Measurements from ENCODE around the gene RBFOX2.

DNA sequence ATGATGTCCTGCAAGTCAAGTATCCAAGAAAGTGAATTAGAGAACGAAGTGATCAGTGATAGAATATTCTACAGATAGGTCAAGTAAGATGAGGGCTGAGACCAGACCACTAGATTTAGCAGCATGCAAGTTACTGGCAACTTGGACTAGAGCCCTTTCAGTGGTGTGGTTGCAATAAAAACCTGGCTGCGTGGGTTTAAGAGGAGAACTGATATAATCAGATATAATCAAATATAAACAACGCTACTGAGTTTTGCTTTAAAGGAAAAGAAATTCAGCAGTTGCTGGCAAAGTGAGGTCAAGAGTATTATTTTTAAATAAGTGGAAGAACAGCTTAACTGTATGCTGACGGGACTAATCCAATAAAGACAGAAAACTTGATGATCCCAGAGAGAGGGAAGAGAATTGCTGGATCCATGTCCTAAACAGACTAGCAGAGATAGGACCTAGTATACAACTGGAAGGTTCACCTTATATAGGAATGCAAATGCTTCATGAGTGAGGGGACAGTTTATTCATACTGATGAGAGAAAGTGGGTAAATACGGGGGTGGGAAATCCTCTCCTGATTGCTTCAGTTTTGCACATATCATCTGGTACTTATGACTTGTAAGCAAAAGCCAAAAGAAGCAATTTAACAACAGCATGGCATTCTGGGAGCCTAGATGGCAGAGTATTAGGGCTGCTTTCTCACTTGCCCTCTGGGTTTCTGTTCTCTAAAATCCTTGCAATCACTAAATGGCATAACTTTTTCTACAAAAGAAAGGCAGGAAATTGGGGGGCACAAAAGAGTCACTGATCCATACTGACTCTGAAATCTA is 146.2 kb downstream of the RBFOX2 start:
- no peak for TF ChIP-seq RAD21 (IDR thresholded peaks at IDR 0.05; ENCODE audit: insufficient read depth, low read depth, low read length)
- TF ChIP-seq POLR2A (IDR thresholded peaks at IDR 0.05; ENCODE audit: low read depth, low read length), result no peak
- no peak for TF ChIP-seq BHLHE40 (IDR thresholded peaks at IDR 0.05; ENCODE audit: borderline replicate concordance in 1 of 2, low read depth in 2 of 2, low read length in 1 of 2)
- TF ChIP-seq NR2C2 (IDR thresholded peaks at IDR 0.05; ENCODE audit: borderline replicate concordance, control insufficient read depth, insufficient read length, low read depth), result no peak

Measured in GM12878 (cell line).